Measurements from ENCODE around the gene SLC17A4.

GRCh38 chr6:25735261-25735660, 19.3 kb upstream of the SLC17A4 start:
- TF ChIP-seq EZH2 (IDR thresholded peaks at IDR 0.05; ENCODE audit: insufficient read depth, poor library complexity, severe bottlenecking) (no peak), EZH2phosphoT487 (IDR thresholded peaks at IDR 0.05; ENCODE audit: insufficient read depth, low read depth) (no peak)

Data from GM23248 (cell line).